ENCODE data around the gene ZNF362.

GRCh38 chr1:33314416-33314815, 58.1 kb downstream of the ZNF362 start:
- TF ChIP-seq CTCF (IDR thresholded peaks at IDR 0.05) = no peak
- no peak for TF ChIP-seq POLR2A (IDR thresholded peaks at IDR 0.05)
